ENCODE results near the gene SPATA9. TPM values are rescaled to one million over a fixed set of nuclear protein-coding genes. Genes with fewer than 3 reads are reported as not detected.

Gene SPATA9
- total RNA-seq, 4 donors from 2014 or later = 0.82 to 1.5 TPM; not detected in 2

DNA sequence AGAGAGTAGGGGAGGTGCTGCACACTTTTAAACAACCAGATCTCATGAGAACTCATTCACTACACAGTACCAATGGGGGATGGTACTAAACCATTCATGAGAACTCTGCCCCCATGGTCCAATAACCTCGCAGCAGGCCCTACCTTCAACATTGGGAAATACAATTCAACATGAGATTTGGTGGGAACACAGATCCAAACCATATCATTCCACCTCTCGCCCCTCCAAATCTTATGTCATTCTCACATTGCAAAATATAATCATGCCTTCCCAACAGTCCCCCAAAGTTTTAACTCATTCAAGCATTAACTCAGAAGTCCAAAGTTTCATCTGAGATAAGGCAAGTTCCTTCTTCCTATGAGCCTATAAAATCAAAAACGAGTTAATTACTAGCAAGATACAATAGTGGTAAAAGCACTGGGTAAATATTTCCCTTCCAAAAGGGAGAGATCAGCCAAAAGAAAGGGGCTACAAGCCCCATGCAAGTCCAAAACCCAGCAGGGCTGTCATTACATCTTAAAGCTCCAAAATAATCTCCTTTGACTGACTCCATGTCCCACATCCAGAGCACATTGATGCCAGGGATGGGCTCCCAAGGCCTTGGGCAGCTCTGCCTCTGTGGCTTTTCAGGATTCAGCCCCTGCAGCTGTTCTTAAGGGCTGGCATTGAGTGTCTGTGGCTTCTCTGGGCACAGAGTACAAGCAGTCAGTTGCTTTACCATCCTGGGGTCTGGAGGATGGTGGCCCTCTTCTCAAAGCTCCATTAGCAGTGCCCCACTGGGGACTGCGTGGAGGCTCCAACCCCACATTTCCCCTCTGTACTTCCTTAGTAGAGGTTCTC, 54.6 kb downstream of the SPATA9 start:
- H3K4me1 ChIP-seq = peaks cover 4 to 18% (median 12%) of the 10 kb centered on the region in 4 donors
- intact Hi-C loops (cut with DNase I; ENCODE audit: low total_unique reads) = no loop called here
- no peaks in the 10 kb centered on the region for H3K9me3 ChIP-seq
- DNase-seq = no peak
- TF ChIP-seq EP300 (IDR thresholded peaks at IDR 0.05; ENCODE audit: low read depth) (no peak), POLR2AphosphoS5 (IDR thresholded peaks at IDR 0.05) (no peak), POLR2A (IDR thresholded peaks at IDR 0.05) (no peak)
- TF ChIP-seq, protein P1, sequence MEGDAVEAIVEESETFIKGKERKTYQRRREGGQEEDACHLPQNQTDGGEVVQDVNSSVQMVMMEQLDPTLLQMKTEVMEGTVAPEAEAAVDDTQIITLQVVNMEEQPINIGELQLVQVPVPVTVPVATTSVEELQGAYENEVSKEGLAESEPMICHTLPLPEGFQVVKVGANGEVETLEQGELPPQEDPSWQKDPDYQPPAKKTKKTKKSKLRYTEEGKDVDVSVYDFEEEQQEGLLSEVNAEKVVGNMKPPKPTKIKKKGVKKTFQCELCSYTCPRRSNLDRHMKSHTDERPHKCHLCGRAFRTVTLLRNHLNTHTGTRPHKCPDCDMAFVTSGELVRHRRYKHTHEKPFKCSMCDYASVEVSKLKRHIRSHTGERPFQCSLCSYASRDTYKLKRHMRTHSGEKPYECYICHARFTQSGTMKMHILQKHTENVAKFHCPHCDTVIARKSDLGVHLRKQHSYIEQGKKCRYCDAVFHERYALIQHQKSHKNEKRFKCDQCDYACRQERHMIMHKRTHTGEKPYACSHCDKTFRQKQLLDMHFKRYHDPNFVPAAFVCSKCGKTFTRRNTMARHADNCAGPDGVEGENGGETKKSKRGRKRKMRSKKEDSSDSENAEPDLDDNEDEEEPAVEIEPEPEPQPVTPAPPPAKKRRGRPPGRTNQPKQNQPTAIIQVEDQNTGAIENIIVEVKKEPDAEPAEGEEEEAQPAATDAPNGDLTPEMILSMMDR (IDR thresholded peaks at IDR 0.05) = no peak
- H3K27ac ChIP-seq = peak overlapping the region; percentile 13 to 63 (median 36)
- H3K4me3 ChIP-seq = no peak overlapping the region
- WGBS, 2 donors (ENCODE audit: low coverage in 1 of 2) = 67 to 73% methylated on average over 2 to 4 of the region's 4 CpGs
- H3K27me3 ChIP-seq = no peaks in the 10 kb centered on the region
- no peaks in the 10 kb centered on the region for H3K36me3 ChIP-seq
- in situ Hi-C loops (cut with MboI; ENCODE audit: low pct_ligation_motif_present in 1 of 4, low pct_unique_long_range_greater_than_20kb in 1 of 4, low sequenced_read_pairs in 3 of 4) = loop anchor here in 1 of 4 donors (25.0 kb wide), 1 partner anchor 709 kb away; no protein-coding TSS in a partner anchor

DNA sequence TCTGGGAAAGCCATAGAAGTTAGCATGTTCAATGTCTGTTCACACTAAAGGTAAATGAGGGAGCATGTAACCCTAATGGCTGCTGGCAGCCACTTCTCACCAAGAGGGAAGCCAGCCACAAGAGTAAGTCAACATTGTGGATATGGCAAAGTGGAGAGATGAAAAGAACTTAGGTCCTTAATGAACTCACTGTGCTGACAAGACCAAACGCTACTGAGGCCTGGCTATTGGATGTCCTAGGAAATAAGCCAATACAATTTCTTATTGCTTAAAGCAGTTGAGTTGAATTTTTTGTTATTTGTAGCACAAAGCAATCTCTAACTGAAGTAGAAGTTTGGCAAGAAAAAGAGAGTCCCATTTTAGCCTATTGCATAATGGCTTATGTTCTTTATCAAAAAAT, 56.1 kb downstream of the SPATA9 start:
- Histone ChIP-seq H3K36me3 (no peaks in the 10 kb centered on the region), H3K27ac (no peak overlapping the region), H3K4me1 (peaks cover 4 to 23% (median 17%) of the 10 kb centered on the region in 4 donors), H3K4me3 (no peak overlapping the region), H3K9me3 (no peaks in the 10 kb centered on the region), H3K27me3 (no peaks in the 10 kb centered on the region)
- TF ChIP-seq POLR2A (IDR thresholded peaks at IDR 0.05) = no peak
- no peak for TF ChIP-seq POLR2AphosphoS5 (IDR thresholded peaks at IDR 0.05)
- TF ChIP-seq, protein P1 (IDR thresholded peaks at IDR 0.05) = no peak
- TF ChIP-seq EP300 (IDR thresholded peaks at IDR 0.05; ENCODE audit: low read depth) = no peak
- in situ Hi-C loops (cut with MboI; ENCODE audit: low pct_ligation_motif_present in 1 of 4, low pct_unique_long_range_greater_than_20kb in 1 of 4, low sequenced_read_pairs in 3 of 4) = loop anchor here in 1 of 4 donors (25.0 kb wide), 1 partner anchor 711 kb away; no protein-coding TSS in a partner anchor
- DNase-seq = no peak
- WGBS, 2 donors (ENCODE audit: low coverage in 1 of 2) = 88 to 100% methylated on average over 1 of the region's 1 CpG
- intact Hi-C loops (cut with DNase I; ENCODE audit: low total_unique reads) = no loop called here

DNA sequence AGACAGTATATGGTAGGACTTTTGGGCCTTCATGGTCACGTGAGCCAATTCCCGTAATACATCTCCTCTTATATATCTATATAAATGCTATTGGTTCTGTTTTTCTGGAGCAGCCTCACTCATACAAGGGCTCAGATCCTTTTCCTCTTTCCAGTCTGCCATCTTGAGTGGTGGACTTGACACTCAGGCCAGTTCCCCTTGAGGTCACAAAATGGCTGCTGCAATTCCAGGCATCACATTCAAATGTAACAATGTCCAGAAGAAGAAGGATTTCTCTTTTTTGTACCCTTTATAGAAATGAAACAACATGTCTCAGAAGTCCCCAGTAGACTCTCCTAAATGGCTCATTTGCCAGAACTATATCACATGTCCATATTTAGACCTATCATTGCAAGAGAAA, 58.4 kb downstream of the SPATA9 start:
- Histone ChIP-seq H3K27me3 (peaks cover 3% of the 10 kb centered on the region), H3K4me3 (no peak overlapping the region), H3K36me3 (no peaks in the 10 kb centered on the region), H3K4me1 (peaks cover 4 to 39% (median 32%) of the 10 kb centered on the region in 4 donors), H3K9me3 (no peaks in the 10 kb centered on the region), H3K27ac (no peak overlapping the region)
- in situ Hi-C loops (cut with MboI; ENCODE audit: low pct_ligation_motif_present in 1 of 4, low pct_unique_long_range_greater_than_20kb in 1 of 4, low sequenced_read_pairs in 3 of 4) (no loop called here), intact Hi-C loops (cut with DNase I; ENCODE audit: low total_unique reads) (no loop called here)
- WGBS, 2 donors (ENCODE audit: low coverage in 1 of 2) = 98 to 100% methylated on average over 2 of the region's 2 CpGs
- TF ChIP-seq POLR2AphosphoS5 (IDR thresholded peaks at IDR 0.05) = no peak
- no peak for DNase-seq

DNA sequence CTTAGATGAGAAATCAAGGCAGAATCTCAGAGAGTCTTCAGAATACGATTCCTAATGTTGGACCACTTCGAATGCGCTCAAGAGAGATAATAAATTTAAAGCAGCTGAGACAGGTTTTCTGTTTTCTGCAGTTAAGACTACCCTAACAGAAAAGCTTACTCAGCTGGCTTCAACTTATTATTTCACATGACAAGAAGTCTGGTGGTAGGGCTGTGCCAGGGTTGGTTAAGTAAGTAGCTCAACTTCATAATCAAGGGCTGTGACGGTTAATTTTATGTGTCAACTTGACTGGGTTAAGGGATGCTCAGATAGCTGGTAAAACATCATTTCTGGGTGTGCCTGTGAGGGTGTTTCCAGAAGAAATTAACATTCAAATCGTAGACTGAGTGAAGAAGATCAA, 59.1 kb downstream of the SPATA9 start:
- H3K36me3 ChIP-seq = no peaks in the 10 kb centered on the region
- WGBS, 2 donors (ENCODE audit: low coverage in 1 of 2) = 96 to 100% methylated on average over 4 to 5 of the region's 5 CpGs
- intact Hi-C loops (cut with DNase I; ENCODE audit: low total_unique reads) = no loop called here
- no peak overlapping the region for H3K27ac ChIP-seq
- H3K9me3 ChIP-seq = no peaks in the 10 kb centered on the region
- no peak for TF ChIP-seq POLR2AphosphoS5 (IDR thresholded peaks at IDR 0.05)
- no peak for TF ChIP-seq POLR2A (IDR thresholded peaks at IDR 0.05)
- no peak for TF ChIP-seq EP300 (IDR thresholded peaks at IDR 0.05; ENCODE audit: low read depth)
- TF ChIP-seq, protein P1 (IDR thresholded peaks at IDR 0.05) = no peak
- in situ Hi-C loops (cut with MboI; ENCODE audit: low pct_ligation_motif_present in 1 of 4, low pct_unique_long_range_greater_than_20kb in 1 of 4, low sequenced_read_pairs in 3 of 4) = no loop called here
- H3K4me3 ChIP-seq = no peak overlapping the region
- no peak for DNase-seq
- peaks cover 3% of the 10 kb centered on the region for H3K27me3 ChIP-seq
- H3K4me1 ChIP-seq = peaks cover 4 to 37% (median 29%) of the 10 kb centered on the region in 4 donors
